T1000 (cell line): ENCODE results near the gene TP53I11.

ENCODE experiments used
- DNase-seq: peaks from one replicate; lab custom pipeline; 2025; ENCODE audit warnings: mixed read lengths; lab: John Stamatoyannopoulos, UW

The TP53I11 gene

GRCh38 chr11:44912270-44912987 lies 38.3 kb downstream of the TP53I11 start:
- DNase-seq = no peak

GRCh38 chr11:44911029-44911814 lies 39.5 kb downstream of the TP53I11 start:
- peak; percentile 63 for DNase-seq

- no peak for DNase-seq
These were observed 40.1 kb downstream of the TP53I11 start for GRCh38 chr11:44910591-44910990.

GRCh38 chr11:44909557-44909956 lies 41.1 kb downstream of the TP53I11 start:
- DNase-seq = no peak

- DNase-seq = no peak
These were observed 44.0 kb downstream of the TP53I11 start for GRCh38 chr11:44906649-44907048.

GRCh38 chr11:44905131-44905866 lies 45.4 kb downstream of the TP53I11 start:
- DNase-seq = no peak

- no peak for DNase-seq
These were observed 46.2 kb downstream of the TP53I11 start for GRCh38 chr11:44904261-44905020.

- DNase-seq = no peak
These were observed 47.2 kb downstream of the TP53I11 start for GRCh38 chr11:44903518-44903917.

- DNase-seq = no peak
These were observed 47.6 kb downstream of the TP53I11 start for GRCh38 chr11:44903035-44903434.

- no peak for DNase-seq
These were observed 48.9 kb downstream of the TP53I11 start for GRCh38 chr11:44901786-44902185.

GRCh38 chr11:44901120-44901633 lies 49.5 kb downstream of the TP53I11 start:
- DNase-seq = no peak

GRCh38 chr11:44899959-44900358 lies 50.7 kb downstream of the TP53I11 start:
- no peak for DNase-seq

- DNase-seq = no peak
These were observed 56.7 kb downstream of the TP53I11 start for GRCh38 chr11:44893846-44894617.

GRCh38 chr11:44893308-44893822 lies 57.3 kb downstream of the TP53I11 start:
- DNase-seq = no peak

GRCh38 chr11:44892843-44893242 lies 57.8 kb downstream of the TP53I11 start:
- no peak for DNase-seq

GRCh38 chr11:44889266-44889665 lies 61.4 kb downstream of the TP53I11 start:
- no peak for DNase-seq

GRCh38 chr11:44887636-44888035 lies 63.0 kb downstream of the TP53I11 start:
- DNase-seq = no peak

- DNase-seq = no peak
These were observed 63.9 kb downstream of the TP53I11 start for GRCh38 chr11:44886790-44887140.

GRCh38 chr11:44885919-44886789 lies 64.5 kb downstream of the TP53I11 start:
- DNase-seq = no peak
